ENCODE data around the gene ANKRD33B.

ANKRD33B gene

GRCh38 chr5:10673407-10673806 is 109.5 kb downstream of the ANKRD33B start:
- TF ChIP-seq CTCF (conservative IDR thresholded peaks at IDR 0.05; ENCODE audit: low read depth, low read length): no peak
- no peak for DNase-seq (ENCODE audit: low read depth)
- H3K4me3 ChIP-seq (ENCODE audit: low read length): no peak overlapping the region

- TF ChIP-seq CTCF (conservative IDR thresholded peaks at IDR 0.05; ENCODE audit: low read depth, low read length): no peak
- DNase-seq (ENCODE audit: low read depth): no peak
- no peak overlapping the region for H3K4me3 ChIP-seq (ENCODE audit: low read length)
Observed at GRCh38 chr5:10674096-10674495, 110.2 kb downstream of the ANKRD33B start.

- DNase-seq (ENCODE audit: low read depth): no peak
- no peak overlapping the region for H3K4me3 ChIP-seq (ENCODE audit: low read length)
- no peak for TF ChIP-seq CTCF (conservative IDR thresholded peaks at IDR 0.05; ENCODE audit: low read depth, low read length)
Observed at GRCh38 chr5:10674582-10674981, 110.7 kb downstream of the ANKRD33B start.

GRCh38 chr5:10675177-10675700 is 111.4 kb downstream of the ANKRD33B start:
- H3K4me3 ChIP-seq (ENCODE audit: low read length): no peak overlapping the region
- no peak for DNase-seq (ENCODE audit: low read depth)
- no peak for TF ChIP-seq CTCF (conservative IDR thresholded peaks at IDR 0.05; ENCODE audit: low read depth, low read length)

- TF ChIP-seq CTCF (conservative IDR thresholded peaks at IDR 0.05; ENCODE audit: low read depth, low read length): no peak
- DNase-seq (ENCODE audit: low read depth): no peak
- H3K4me3 ChIP-seq (ENCODE audit: low read length): no peak overlapping the region
Observed at GRCh38 chr5:10676224-10676623, 112.4 kb downstream of the ANKRD33B start.

GRCh38 chr5:10676946-10677345 is 113.1 kb downstream of the ANKRD33B start:
- H3K4me3 ChIP-seq (ENCODE audit: low read length): no peak overlapping the region
- TF ChIP-seq CTCF (conservative IDR thresholded peaks at IDR 0.05; ENCODE audit: low read depth, low read length): no peak
- no peak for DNase-seq (ENCODE audit: low read depth)

GRCh38 chr5:10677533-10677932 is 113.7 kb downstream of the ANKRD33B start:
- no peak for TF ChIP-seq CTCF (conservative IDR thresholded peaks at IDR 0.05; ENCODE audit: low read depth, low read length)
- H3K4me3 ChIP-seq (ENCODE audit: low read length): no peak overlapping the region
- DNase-seq (ENCODE audit: low read depth): no peak

Data from retinal pigment epithelial cell (primary cell).